Pancreas (tissue), 10 donors: ENCODE data around the gene DPT. TPM values are rescaled to one million over a fixed set of nuclear protein-coding genes. Genes with fewer than 3 reads are reported as not detected.
"Not testable (repeated sequence)": the region's sequence is repeated elsewhere in the genome, so short reads cannot be mapped to it uniquely, and the experiment has no call there.

ENCODE experiments used
- ATAC-seq, 4 donors: fragments of 200-7000 bp; cut with Tn5 transposase; one replicate each; pipeline versions ENCODE4 v1.8.0 to v1.9.1; 2020; ENCODE audit warnings: mild to moderate bottlenecking in 4 of 4, moderate library complexity in 4 of 4
- DNase-seq, 6 donors: peaks; one replicate each; pipeline ENCODE4 v3.0.0-alpha.2; 2020
- FAIRE-seq: peaks from 2 replicates; lab custom pipeline; 2012; peaks lifted over from hg19 to GRCh38; lab: Jason Lieb, UNC
- H3K27ac ChIP-seq, 4 donors: fragments of 200-600 bp; sonication (generic); 1 replicate in 3 of 4; 2 replicates in 1 of 4; pipeline versions ENCODE4 v1.5.0 to v1.8.0; 2020
- H3K27me3 ChIP-seq, 4 donors: fragments of 200-600 bp; one replicate each; pipeline ENCODE4 v1.8.0; 2021
- H3K36me3 ChIP-seq, 3 donors: fragments of 200-600 bp; sonication (generic) in 1 of 3; one replicate each; pipeline versions ENCODE4 v1.5.0 to v1.8.0; 2020 to 2021
- H3K4me1 ChIP-seq, 3 donors: fragments of 200-600 bp; one replicate each; pipeline ENCODE4 v1.8.0; 2021
- H3K4me3 ChIP-seq, 4 donors: fragments of 200-600 bp; sonication (generic) in 2 of 4; one replicate each; pipeline versions ENCODE4 v1.5.0 to v1.8.0; 2020 to 2021
- H3K9me3 ChIP-seq, 4 donors: fragments of 200-600 bp; one replicate each; pipeline ENCODE4 v1.8.0; 2021
- WGBS, 2 donors: extraction: QIAGEN DNeasy Blood & Tissue Kit; methylation state at CpG; one replicate each; pipeline ENCODE4 v1.1.7; 2013; 5-methylcytosine and 5-hydroxymethylcytosine counted together
- intact Hi-C, 3 donors: fragments of 100-400 bp; cut with DNase I; formaldehyde crosslinking; loops; one replicate each; pipeline versions ENCODE4 v1.11.1 to v1.14.2; 2022
- polyA plus RNA-seq, 2 donors: library from polyadenylated mRNA; stranded (reverse); fragments of 200-250 nt; gene quantifications; one replicate each; pipeline ENCODE4 v1.2.3, GENCODE V29; 2013
- total RNA-seq, 6 donors: library from RNA; stranded (reverse); fragmentation: NEBNext Ultra II Directional in 4 of 6; extraction: Animal tissue kit (Norgen Biotek cat#: 25700) in 4 of 6; gene quantifications; one replicate each; pipeline versions ENCODE4 v1.2.1 to v1.2.4, GENCODE V29; 2021 to 2023
- TF ChIP-seq, protein P1 (sequence below), 4 donors: fragments of 200-600 bp; sonication (generic) in 3 of 4; IDR thresholded peaks; one replicate each; pipeline versions ENCODE4 v1.5.0 to v1.8.0; 2021; ENCODE audit warnings: antibody characterized with exemption in 4 of 4
- donor health status: healthy with polysubstance abuse.
- donor health status: DM: no; HTN: no; CAD: no; lungs with moderate emphysema.
- donor health status: DM: no; HTN: no; CAD: no.
- donor health status: control.
- donor health status: control.
- donor health status: Bipolar disorder and iron deficiency.
- donor health status: DM: yes; HTN: yes; CAD: no.
- donor health status: DM: no; HTN: no; CAD: no.
- donor health status: DM: no; HTN: no; CAD: no.
- donor health status: DM: yes; HTN: yes; CAD: no.

The DPT gene
- total and polyA plus RNA-seq, 8 donors, result 3.4 to 16.2 (median 7.5) TPM

- no peak for ATAC-seq
- no peaks in the 10 kb centered on the region for H3K27me3 ChIP-seq
- no peak overlapping the region for H3K27ac ChIP-seq
- intact Hi-C loops, result no loop called here
- no peaks in the 10 kb centered on the region for H3K36me3 ChIP-seq
- 75 to 76% methylated on average over 4 of the region's 4 CpGs for WGBS, 2 donors
- no peaks in the 10 kb centered on the region for H3K9me3 ChIP-seq
- TF ChIP-seq, protein P1, sequence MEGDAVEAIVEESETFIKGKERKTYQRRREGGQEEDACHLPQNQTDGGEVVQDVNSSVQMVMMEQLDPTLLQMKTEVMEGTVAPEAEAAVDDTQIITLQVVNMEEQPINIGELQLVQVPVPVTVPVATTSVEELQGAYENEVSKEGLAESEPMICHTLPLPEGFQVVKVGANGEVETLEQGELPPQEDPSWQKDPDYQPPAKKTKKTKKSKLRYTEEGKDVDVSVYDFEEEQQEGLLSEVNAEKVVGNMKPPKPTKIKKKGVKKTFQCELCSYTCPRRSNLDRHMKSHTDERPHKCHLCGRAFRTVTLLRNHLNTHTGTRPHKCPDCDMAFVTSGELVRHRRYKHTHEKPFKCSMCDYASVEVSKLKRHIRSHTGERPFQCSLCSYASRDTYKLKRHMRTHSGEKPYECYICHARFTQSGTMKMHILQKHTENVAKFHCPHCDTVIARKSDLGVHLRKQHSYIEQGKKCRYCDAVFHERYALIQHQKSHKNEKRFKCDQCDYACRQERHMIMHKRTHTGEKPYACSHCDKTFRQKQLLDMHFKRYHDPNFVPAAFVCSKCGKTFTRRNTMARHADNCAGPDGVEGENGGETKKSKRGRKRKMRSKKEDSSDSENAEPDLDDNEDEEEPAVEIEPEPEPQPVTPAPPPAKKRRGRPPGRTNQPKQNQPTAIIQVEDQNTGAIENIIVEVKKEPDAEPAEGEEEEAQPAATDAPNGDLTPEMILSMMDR (IDR thresholded peaks at IDR 0.05), result no peak
- no peak for DNase-seq
- H3K4me1 ChIP-seq, result peaks cover 6 to 19% (median 9%) of the 10 kb centered on the region in 3 donors
- H3K4me3 ChIP-seq, result no peak overlapping the region
- FAIRE-seq, result no peak
Observed at GRCh38 chr1:168771104-168771630, 42.2 kb upstream of the DPT start.

- peaks cover 6 to 21% (median 9%) of the 10 kb centered on the region in 3 donors for H3K4me1 ChIP-seq
- intact Hi-C loops, FAIRE-seq, H3K4me3 ChIP-seq, H3K9me3 ChIP-seq, DNase-seq, H3K27me3 ChIP-seq, H3K27ac ChIP-seq, ATAC-seq, H3K36me3 ChIP-seq: not testable (repeated sequence)
- WGBS, 2 donors, result 78 to 94% methylated on average over 3 of the region's 3 CpGs
Observed at GRCh38 chr1:168769893-168770292, 40.9 kb upstream of the DPT start.

DNA sequence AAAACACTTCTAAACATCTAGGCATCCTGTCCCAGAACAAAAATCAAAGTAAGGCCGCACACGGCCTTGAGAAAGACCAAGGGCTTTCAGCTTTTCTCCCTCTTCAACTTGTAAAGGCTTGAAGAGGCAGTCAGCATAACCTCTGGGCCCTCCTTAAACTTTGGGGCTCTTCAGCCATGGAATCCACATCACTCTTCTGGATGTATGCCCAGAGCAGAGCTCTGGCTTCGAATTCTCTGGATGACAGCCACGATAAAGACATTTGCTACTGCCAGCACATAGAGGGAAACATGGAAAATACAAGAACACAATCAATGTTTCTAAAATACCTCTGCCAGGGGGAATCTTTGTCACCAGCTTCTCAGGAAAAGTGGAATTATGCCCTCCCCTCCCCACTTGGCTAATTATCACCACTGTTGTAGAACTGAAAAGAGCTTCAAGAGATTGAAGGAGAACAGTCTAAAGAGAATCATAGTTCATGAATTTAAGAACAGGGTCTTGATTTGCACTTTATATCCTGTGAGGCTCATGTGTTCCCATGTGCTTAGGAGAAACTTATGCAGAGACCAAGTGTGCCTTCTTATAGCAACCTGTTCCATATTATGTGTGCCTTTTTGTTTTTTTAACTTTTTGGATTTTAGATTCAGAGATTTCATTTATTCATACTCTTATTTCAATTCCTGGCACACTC is 39.0 kb upstream of the DPT start:
- 50% methylated on average over 4 of the region's 4 CpGs for WGBS, 2 donors
- peaks cover 6 to 21% (median 9%) of the 10 kb centered on the region in 3 donors for H3K4me1 ChIP-seq
- peak; percentile 56 for FAIRE-seq
- TF ChIP-seq, protein P1 (IDR thresholded peaks at IDR 0.05), result no peak
- H3K27me3 ChIP-seq, result no peaks in the 10 kb centered on the region
- intact Hi-C loops, result no loop called here
- ATAC-seq, result peak; percentile 60 to 75 (median 68)
- DNase-seq, result peak in 2 of 6 donors; percentile 13 to 35
- no peaks in the 10 kb centered on the region for H3K9me3 ChIP-seq
- no peak overlapping the region for H3K4me3 ChIP-seq
- no peaks in the 10 kb centered on the region for H3K36me3 ChIP-seq
- peak overlapping the region in 1 of 4 donors; percentile 13 for H3K27ac ChIP-seq

GRCh38 chr1:168766568-168766967 is 37.6 kb upstream of the DPT start:
- ATAC-seq, result peak; percentile 76 to 91 (median 84)
- H3K9me3 ChIP-seq, result no peaks in the 10 kb centered on the region
- intact Hi-C loops, result no loop called here
- H3K36me3 ChIP-seq, result no peaks in the 10 kb centered on the region
- peak in 1 of 6 donors; percentile 20 for DNase-seq
- TF ChIP-seq, protein P1 (IDR thresholded peaks at IDR 0.05), result no peak
- WGBS, 2 donors, result 36 to 39% methylated on average over 5 of the region's 5 CpGs
- H3K4me3 ChIP-seq, result no peak overlapping the region
- H3K27ac ChIP-seq, result no peak overlapping the region
- H3K4me1 ChIP-seq, result peaks cover 3 to 11% (median 6%) of the 10 kb centered on the region in 3 donors
- H3K27me3 ChIP-seq, result no peaks in the 10 kb centered on the region
- no peak for FAIRE-seq

GRCh38 chr1:168763031-168763430 is 34.0 kb upstream of the DPT start:
- DNase-seq (no peak), ATAC-seq (no peak), FAIRE-seq (no peak)
- TF ChIP-seq, protein P1 (IDR thresholded peaks at IDR 0.05), result no peak
- peaks cover 1 to 15% (median 7%) of the 10 kb centered on the region in 3 donors for H3K4me1 ChIP-seq
- H3K27me3 ChIP-seq, result no peaks in the 10 kb centered on the region
- intact Hi-C loops, result no loop called here
- H3K36me3 ChIP-seq, result no peaks in the 10 kb centered on the region
- WGBS, 2 donors, result 90 to 96% methylated on average over 3 of the region's 3 CpGs
- no peaks in the 10 kb centered on the region for H3K9me3 ChIP-seq
- no peak overlapping the region for H3K27ac ChIP-seq
- no peak overlapping the region for H3K4me3 ChIP-seq
